GM12878 (cell line): Measurements from ENCODE around the gene SLC47A2.

Experiments used
- ATF3 ChIP-seq: IDR thresholded peaks from 2 replicates; pipeline ENCODE4 v1.6.1; 2011; ENCODE audit warnings: low read depth, mild to moderate bottlenecking, low read length, moderate library complexity, borderline replicate concordance; ENCODE audit errors: extremely low read depth
- CBX5 ChIP-seq: sonication (generic); IDR thresholded peaks from 2 replicates; pipeline ENCODE4 v1.6.1; 2016; ENCODE audit warnings: low read depth, moderate library complexity, mild to moderate bottlenecking, inconsistent platforms
- POLR2A ChIP-seq: IDR thresholded peaks from 2 replicates; pipeline ENCODE4 v1.6.1; 2011; ENCODE audit warnings: low read depth, mild to moderate bottlenecking, low read length
- POLR2AphosphoS5 ChIP-seq: IDR thresholded peaks from 2 replicates; pipeline ENCODE4 v1.6.1; 2011; ENCODE audit warnings: mild to moderate bottlenecking, low read length, inconsistent platforms
- REST ChIP-seq: IDR thresholded peaks from 2 replicates; pipeline ENCODE4 v1.6.1; 2012; ENCODE audit warnings: mild to moderate bottlenecking, low read depth, low read length
- SP1 ChIP-seq: IDR thresholded peaks from one replicate; pipeline ENCODE4 v1.6.1; 2011; ENCODE audit warnings: low read depth, low read length
- SREBF2 ChIP-seq: IDR thresholded peaks from 2 replicates; pipeline ENCODE4 v1.6.1; 2012; ENCODE audit warnings: mild to moderate bottlenecking, low read length
- TCF7 ChIP-seq: IDR thresholded peaks from 2 replicates; pipeline ENCODE4 v1.6.1; 2014; ENCODE audit warnings: antibody characterized with exemption, borderline replicate concordance
- USF2 ChIP-seq: IDR thresholded peaks from 2 replicates; pipeline ENCODE4 v1.6.1; 2011; ENCODE audit warnings: low read depth, low read length, improper control_type of control experiment, borderline replicate concordance
- ZNF217 ChIP-seq: fragments of 450-650 bp; IDR thresholded peaks from 2 replicates; pipeline ENCODE4 v1.6.1; 2017; ENCODE audit warnings: antibody characterized with exemption, mild to moderate bottlenecking
- ZZZ3 ChIP-seq: IDR thresholded peaks from 2 replicates; pipeline ENCODE4 v1.6.1; 2011; ENCODE audit warnings: low read depth; ENCODE audit not compliant: control insufficient read depth, insufficient read length

- TF ChIP-seq SREBF2: no peak
- no peak for TF ChIP-seq ZNF217
- TF ChIP-seq TCF7: no peak
- no peak for TF ChIP-seq POLR2AphosphoS5
- no peak for TF ChIP-seq REST
- no peak for TF ChIP-seq USF2
- no peak for TF ChIP-seq POLR2A
- TF ChIP-seq ATF3: no peak
- no peak for TF ChIP-seq SP1
- no peak for TF ChIP-seq ZZZ3
- no peak for TF ChIP-seq CBX5
These were observed 41.3 kb upstream of the SLC47A2 start for GRCh38 chr17:19757536-19758180.
